IPS DF 6.9 (cell line): ENCODE results near the gene PDE6H.

ENCODE experiments used
- DNase-seq: peaks from one replicate; pipeline ENCODE4 v3.0.0-alpha.2; 2013; ENCODE audit warnings: low read depth, low spot score
- H3K27ac ChIP-seq: one replicate; pipeline ENCODE4 v1.5.1; 2013; ENCODE audit warnings: low read length, control low read depth
- H3K27me3 ChIP-seq: 2 replicates; pipeline ENCODE4 v1.6.1; 2013; ENCODE audit warnings: mild to moderate bottlenecking, low read length; ENCODE audit not compliant: control insufficient read depth, insufficient read depth
- H3K36me3 ChIP-seq: 2 replicates; pipeline ENCODE4 v1.6.1; 2013; ENCODE audit warnings: low read length; ENCODE audit not compliant: control insufficient read depth, insufficient read depth
- H3K4me1 ChIP-seq: 2 replicates; pipeline ENCODE4 v1.6.1; 2013; ENCODE audit warnings: low read length; ENCODE audit not compliant: control insufficient read depth, insufficient read depth
- H3K4me3 ChIP-seq: 2 replicates; pipeline ENCODE4 v1.5.1; 2013; ENCODE audit warnings: mild to moderate bottlenecking, low read length
- H3K9me3 ChIP-seq: 2 replicates; pipeline ENCODE4 v1.6.1; 2013; ENCODE audit warnings: low read length, inconsistent platforms; ENCODE audit not compliant: control insufficient read depth, insufficient read depth
- WGBS: extraction: QIAGEN DNeasy Blood & Tissue Kit; methylation state at CpG from one replicate; pipeline ENCODE4 v1.1.7; 2013; ENCODE audit warnings: mixed read lengths, missing lambda C conversion rate; ENCODE audit not compliant: insufficient read length, insufficient coverage; 5-methylcytosine and 5-hydroxymethylcytosine counted together

The PDE6H gene

GRCh38 chr12:14959463-14959862 lies 13.4 kb upstream of the PDE6H start:
- no peaks in the 10 kb centered on the region for H3K36me3 ChIP-seq
- H3K4me3 ChIP-seq: no peak overlapping the region
- H3K27me3 ChIP-seq: no peaks in the 10 kb centered on the region
- no CpG with 5 or more reads among the region's 3 CpGs for WGBS
- DNase-seq: no peak
- H3K4me1 ChIP-seq: no peaks in the 10 kb centered on the region
- no peaks in the 10 kb centered on the region for H3K9me3 ChIP-seq
- no peak overlapping the region for H3K27ac ChIP-seq

- no CpG with 5 or more reads among the region's 4 CpGs for WGBS
- Histone ChIP-seq H3K4me1 (no peaks in the 10 kb centered on the region), H3K27me3 (no peaks in the 10 kb centered on the region), H3K4me3 (no peak overlapping the region), H3K9me3 (no peaks in the 10 kb centered on the region), H3K36me3 (no peaks in the 10 kb centered on the region), H3K27ac (no peak overlapping the region)
- DNase-seq: no peak
Measured at GRCh38 chr12:14959916-14960496, 12.8 kb upstream of the PDE6H start.

- H3K4me1 ChIP-seq: no peaks in the 10 kb centered on the region
- H3K4me3 ChIP-seq: no peak overlapping the region
- no peaks in the 10 kb centered on the region for H3K27me3 ChIP-seq
- H3K9me3 ChIP-seq: no peaks in the 10 kb centered on the region
- H3K36me3 ChIP-seq: no peaks in the 10 kb centered on the region
- no peak for DNase-seq
- no peak overlapping the region for H3K27ac ChIP-seq
- WGBS: no CpG with 5 or more reads among the region's 13 CpGs
Measured at GRCh38 chr12:14960548-14961465, 12.0 kb upstream of the PDE6H start.

GRCh38 chr12:14961466-14962152 lies 11.2 kb upstream of the PDE6H start, which contains the start of gene ARHGDIB:
ARHGDIB (minus strand) TSS chr12:14961601; CDS start chr12:14950712, 10,889 bp downstream.
- H3K9me3 ChIP-seq: no peaks in the 10 kb centered on the region
- no peaks in the 10 kb centered on the region for H3K36me3 ChIP-seq
- H3K4me1 ChIP-seq: no peaks in the 10 kb centered on the region
- WGBS: no CpG with 5 or more reads among the region's 14 CpGs
- H3K27me3 ChIP-seq: no peaks in the 10 kb centered on the region
- no peak within 1 kb of the TSS for H3K27ac ChIP-seq
- no peak within 1 kb of the TSS for H3K4me3 ChIP-seq
- DNase-seq: no peak

- no peaks in the 10 kb centered on the region for H3K36me3 ChIP-seq
- H3K4me3 ChIP-seq: no peak overlapping the region
- WGBS: no CpG with 5 or more reads among the region's 3 CpGs
- H3K4me1 ChIP-seq: no peaks in the 10 kb centered on the region
- H3K27ac ChIP-seq: no peak overlapping the region
- DNase-seq: no peak
- no peaks in the 10 kb centered on the region for H3K9me3 ChIP-seq
- no peaks in the 10 kb centered on the region for H3K27me3 ChIP-seq
Measured at GRCh38 chr12:14962153-14962539, 10.7 kb upstream of the PDE6H start.

GRCh38 chr12:14962797-14963196 lies 10.0 kb upstream of the PDE6H start:
- Histone ChIP-seq H3K4me3 (no peak overlapping the region), H3K4me1 (no peaks in the 10 kb centered on the region), H3K36me3 (no peaks in the 10 kb centered on the region), H3K27ac (no peak overlapping the region), H3K9me3 (no peaks in the 10 kb centered on the region), H3K27me3 (no peaks in the 10 kb centered on the region)
- DNase-seq: no peak
- no CpG with 5 or more reads among the region's 3 CpGs for WGBS

GRCh38 chr12:14963520-14963919 lies 9.3 kb upstream of the PDE6H start:
- no peak overlapping the region for H3K27ac ChIP-seq
- WGBS: 100% methylated on average over 2 of the region's 7 CpGs

GRCh38 chr12:14964406-14964805 lies 8.4 kb upstream of the PDE6H start:
- WGBS: no CpG with 5 or more reads among the region's 2 CpGs
- no peak for DNase-seq
- no peaks in the 10 kb centered on the region for H3K36me3 ChIP-seq
- H3K4me3 ChIP-seq: no peak overlapping the region
- H3K27ac ChIP-seq: no peak overlapping the region
- no peaks in the 10 kb centered on the region for H3K9me3 ChIP-seq
- H3K27me3 ChIP-seq: no peaks in the 10 kb centered on the region
- H3K4me1 ChIP-seq: no peaks in the 10 kb centered on the region

More at GRCh38 chr12:14963520-14963919, 9.3 kb upstream of the PDE6H start:
- H3K27me3 ChIP-seq: no peaks in the 10 kb centered on the region
- no peak for DNase-seq
- no peak overlapping the region for H3K4me3 ChIP-seq
- H3K9me3 ChIP-seq: no peaks in the 10 kb centered on the region
- H3K4me1 ChIP-seq: no peaks in the 10 kb centered on the region
- no peaks in the 10 kb centered on the region for H3K36me3 ChIP-seq

- Histone ChIP-seq H3K27ac (no peak overlapping the region), H3K9me3 (no peaks in the 10 kb centered on the region), H3K4me3 (no peak overlapping the region), H3K27me3 (no peaks in the 10 kb centered on the region), H3K36me3 (no peaks in the 10 kb centered on the region), H3K4me1 (no peaks in the 10 kb centered on the region)
- DNase-seq: no peak
- no CpG with 5 or more reads among the region's 2 CpGs for WGBS
Measured at GRCh38 chr12:14965221-14965620, 7.6 kb upstream of the PDE6H start.

- Histone ChIP-seq H3K4me3 (no peak overlapping the region), H3K36me3 (no peaks in the 10 kb centered on the region), H3K9me3 (no peaks in the 10 kb centered on the region), H3K27me3 (no peaks in the 10 kb centered on the region), H3K4me1 (no peaks in the 10 kb centered on the region), H3K27ac (no peak overlapping the region)
- no CpG with 5 or more reads among the region's 3 CpGs for WGBS
- no peak for DNase-seq
Measured at GRCh38 chr12:14968478-14968877, 4.4 kb upstream of the PDE6H start.
